Prostate gland (tissue), 2 donors: ENCODE data around the gene SCG2.

Experiments
- CTCF ChIP-seq, 4 experiments: fragments of 200-600 bp in 2 of 4; fragments of 450-650 bp in 2 of 4; sonication (generic) in 2 of 4; IDR thresholded peaks; 1 replicate in 3 of 4; 2 replicates in 1 of 4; pipeline ENCODE4 v1.5.1; 2016 to 2019; ENCODE audit warnings: antibody characterized with exemption in 4 of 4, mild to moderate bottlenecking in 2 of 4, moderate library complexity in 2 of 4
- POLR2A ChIP-seq: fragments of 450-650 bp; IDR thresholded peaks from one replicate; pipeline ENCODE4 v1.6.1; 2016; ENCODE audit warnings: antibody characterized with exemption, mild to moderate bottlenecking
- POLR2AphosphoS5 ChIP-seq: sonication (generic); formaldehyde crosslinking; IDR thresholded peaks from one replicate; pipeline ENCODE4 v1.6.1; 2017; ENCODE audit warnings: antibody characterized with exemption

GRCh38 chr2:223601932-223602666 lies at the start of gene SCG2:
- peak in 2 of 4 experiments; percentile 14 to 24 for TF ChIP-seq CTCF (IDR thresholded peaks at IDR 0.05)
- no peak for TF ChIP-seq POLR2AphosphoS5
- no peak for TF ChIP-seq POLR2A
